Loucy (cell line): ENCODE results near the gene AFF3.

Experiments used
- H2AFZ ChIP-seq: fragments of 200-600 bp; sonication (generic); 2 replicates; pipeline ENCODE4 v1.6.0; 2016; ENCODE audit warnings: antibody characterized with exemption, mild to moderate bottlenecking, low read length, moderate library complexity
- H3F3A ChIP-seq: fragments of 200-600 bp; 2 replicates; pipeline ENCODE4 v1.6.0; 2016; ENCODE audit warnings: antibody characterized with exemption, low read depth, mild to moderate bottlenecking
- H3K27me3 ChIP-seq: fragments of 200-600 bp; sonication (generic); 2 replicates; pipeline ENCODE4 v1.6.1; 2014; ENCODE audit warnings: low read length, mild to moderate bottlenecking; ENCODE audit not compliant: insufficient read depth, poor library complexity, severe bottlenecking
- H3K36me3 ChIP-seq: fragments of 200-600 bp; sonication (generic); 2 replicates; pipeline ENCODE4 v1.6.1; 2016; ENCODE audit warnings: low read length; ENCODE audit not compliant: insufficient read depth
- H3K4me1 ChIP-seq: fragments of 200-600 bp; sonication (generic); 2 replicates; pipeline ENCODE4 v1.5.1; 2014; ENCODE audit warnings: low read length, mild to moderate bottlenecking; ENCODE audit not compliant: insufficient read depth, poor library complexity, severe bottlenecking
- H3K4me2 ChIP-seq: fragments of 200-600 bp; sonication (generic); 2 replicates; pipeline ENCODE4 v1.6.0; 2014; ENCODE audit warnings: antibody characterized with exemption, low read length, low read depth, mild to moderate bottlenecking; ENCODE audit not compliant: poor library complexity, severe bottlenecking
- H3K4me3 ChIP-seq: fragments of 200-600 bp; sonication (generic); 2 replicates; pipeline ENCODE4 v1.5.1; 2014; ENCODE audit warnings: low read length, mild to moderate bottlenecking, mixed read lengths; ENCODE audit not compliant: poor library complexity, severe bottlenecking
- H3K79me2 ChIP-seq: fragments of 200-600 bp; sonication (generic); 2 replicates; pipeline ENCODE4 v1.6.1; 2014; ENCODE audit warnings: low read length; ENCODE audit not compliant: insufficient read depth
- H3K9ac ChIP-seq: fragments of 200-600 bp; sonication (generic); 2 replicates; pipeline ENCODE4 v1.6.0; 2014; ENCODE audit warnings: mild to moderate bottlenecking, low read depth, low read length, moderate library complexity; ENCODE audit not compliant: poor library complexity, severe bottlenecking
- H3K9me2 ChIP-seq: fragments of 200-600 bp; sonication (generic); replicated peaks from 2 replicates; pipeline ENCODE4 v1.6.1; 2016; ENCODE audit warnings: low read depth, low read length, mixed read lengths
- H3K9me3 ChIP-seq: fragments of 200-600 bp; sonication (generic); 2 replicates; pipeline ENCODE4 v1.6.1; 2014; ENCODE audit warnings: mild to moderate bottlenecking, antibody characterized with exemption, low read length, low read depth; ENCODE audit not compliant: insufficient read depth
- H4K20me1 ChIP-seq: fragments of 200-600 bp; sonication (generic); 2 replicates; pipeline ENCODE4 v1.6.0; 2014; ENCODE audit warnings: antibody characterized with exemption, low read length, mild to moderate bottlenecking; ENCODE audit not compliant: insufficient read depth, poor library complexity, severe bottlenecking
- EZH2phosphoT487 ChIP-seq: fragments of 200-600 bp; IDR thresholded peaks from 2 replicates; pipeline ENCODE4 v1.6.1; 2018; ENCODE audit warnings: antibody characterized with exemption, mild to moderate bottlenecking, moderate library complexity, borderline replicate concordance
- TF ChIP-seq, protein P1 (sequence below): fragments of 200-600 bp; sonication (generic); conservative IDR thresholded peaks from 2 replicates; pipeline ENCODE4 v1.5.1; 2014; ENCODE audit warnings: mild to moderate bottlenecking, antibody characterized with exemption, low read length

The AFF3 gene

DNA sequence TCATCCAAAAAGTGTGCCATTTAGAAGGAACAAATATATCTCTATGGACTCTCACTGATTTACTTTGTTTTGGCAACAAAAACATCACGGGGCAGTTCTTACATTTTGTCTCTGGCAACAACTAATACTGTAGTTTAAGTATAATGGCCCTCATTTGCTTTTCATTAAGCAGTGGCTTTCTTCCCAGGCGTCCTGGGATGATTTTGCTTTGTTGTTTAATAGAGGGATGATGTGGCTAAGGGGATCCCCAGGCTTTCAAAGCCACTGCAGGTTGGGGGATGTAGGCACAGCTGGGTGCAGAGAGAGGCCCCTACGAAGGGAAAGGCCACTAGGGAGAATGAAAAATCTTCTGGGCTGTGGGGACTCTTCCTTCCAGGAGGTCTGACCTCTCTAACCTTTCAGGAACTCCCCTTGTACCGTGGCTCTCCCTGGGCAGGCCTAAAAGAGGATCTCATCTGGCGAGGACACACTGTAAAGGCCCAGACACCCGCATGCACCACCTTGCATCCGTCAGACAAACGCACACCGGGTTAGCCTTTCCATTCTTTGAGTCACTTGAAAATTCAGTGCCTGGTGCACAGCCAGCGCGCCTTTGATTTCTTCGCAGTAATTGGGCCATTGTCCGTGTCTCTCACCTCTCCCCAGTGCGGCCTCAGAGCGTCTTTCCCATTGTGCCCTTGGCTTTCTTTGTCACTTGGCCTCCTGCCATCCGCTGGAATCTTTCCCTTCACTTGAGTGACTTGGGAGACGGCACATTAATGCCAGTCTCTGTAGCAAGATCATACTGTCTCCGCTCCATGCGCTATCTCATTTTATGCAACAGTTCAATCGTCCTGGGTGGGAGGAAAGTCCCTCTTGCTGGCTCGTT, 40.3 kb upstream of the AFF3 start:
- no peaks in the 10 kb centered on the region for H3K4me1 ChIP-seq
- H4K20me1 ChIP-seq: no peaks in the 10 kb centered on the region
- no peaks in the 10 kb centered on the region for H3K27me3 ChIP-seq
- H3K79me2 ChIP-seq: no peaks in the 10 kb centered on the region
- TF ChIP-seq EZH2phosphoT487: no peak
- TF ChIP-seq, protein P1, sequence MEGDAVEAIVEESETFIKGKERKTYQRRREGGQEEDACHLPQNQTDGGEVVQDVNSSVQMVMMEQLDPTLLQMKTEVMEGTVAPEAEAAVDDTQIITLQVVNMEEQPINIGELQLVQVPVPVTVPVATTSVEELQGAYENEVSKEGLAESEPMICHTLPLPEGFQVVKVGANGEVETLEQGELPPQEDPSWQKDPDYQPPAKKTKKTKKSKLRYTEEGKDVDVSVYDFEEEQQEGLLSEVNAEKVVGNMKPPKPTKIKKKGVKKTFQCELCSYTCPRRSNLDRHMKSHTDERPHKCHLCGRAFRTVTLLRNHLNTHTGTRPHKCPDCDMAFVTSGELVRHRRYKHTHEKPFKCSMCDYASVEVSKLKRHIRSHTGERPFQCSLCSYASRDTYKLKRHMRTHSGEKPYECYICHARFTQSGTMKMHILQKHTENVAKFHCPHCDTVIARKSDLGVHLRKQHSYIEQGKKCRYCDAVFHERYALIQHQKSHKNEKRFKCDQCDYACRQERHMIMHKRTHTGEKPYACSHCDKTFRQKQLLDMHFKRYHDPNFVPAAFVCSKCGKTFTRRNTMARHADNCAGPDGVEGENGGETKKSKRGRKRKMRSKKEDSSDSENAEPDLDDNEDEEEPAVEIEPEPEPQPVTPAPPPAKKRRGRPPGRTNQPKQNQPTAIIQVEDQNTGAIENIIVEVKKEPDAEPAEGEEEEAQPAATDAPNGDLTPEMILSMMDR: no peak
- H3K4me2 ChIP-seq: no peak overlapping the region
- H3K9me2 ChIP-seq: no peaks in the 10 kb centered on the region
- H2AFZ ChIP-seq: no peak overlapping the region
- H3K9ac ChIP-seq: no peak overlapping the region
- no peaks in the 10 kb centered on the region for H3K9me3 ChIP-seq
- H3F3A ChIP-seq: no peaks in the 10 kb centered on the region
- H3K36me3 ChIP-seq: no peaks in the 10 kb centered on the region
- H3K4me3 ChIP-seq: no peak overlapping the region

DNA sequence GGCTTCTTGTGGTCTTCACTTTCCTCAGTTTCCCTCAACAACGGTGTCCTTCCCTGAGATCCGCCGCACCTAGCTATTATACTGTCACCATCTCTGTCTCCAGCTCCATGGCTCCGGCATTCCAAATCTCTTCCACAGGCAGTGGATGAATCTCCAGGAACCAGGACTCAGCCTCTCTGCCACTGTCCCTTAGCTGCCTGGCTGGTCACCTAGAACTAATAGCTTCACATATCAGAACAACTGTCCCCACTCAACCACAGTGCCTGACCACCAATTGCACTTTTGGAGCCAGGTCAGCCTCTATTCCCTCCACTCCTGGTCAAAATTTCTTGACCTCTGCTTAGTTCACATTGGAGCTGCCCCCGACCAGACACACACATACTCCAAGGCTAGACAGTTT, 38.1 kb upstream of the AFF3 start:
- Histone ChIP-seq H3K36me3 (no peaks in the 10 kb centered on the region), H3K9ac (no peak overlapping the region), H3K27me3 (no peaks in the 10 kb centered on the region), H3K9me3 (no peaks in the 10 kb centered on the region), H3K9me2 (no peaks in the 10 kb centered on the region), H2AFZ (no peak overlapping the region), H3K4me2 (no peak overlapping the region), H4K20me1 (no peaks in the 10 kb centered on the region), H3K4me3 (no peak overlapping the region), H3F3A (no peaks in the 10 kb centered on the region), H3K79me2 (no peaks in the 10 kb centered on the region), H3K4me1 (no peaks in the 10 kb centered on the region)
- no peak for TF ChIP-seq EZH2phosphoT487
- TF ChIP-seq, protein P1: no peak

DNA sequence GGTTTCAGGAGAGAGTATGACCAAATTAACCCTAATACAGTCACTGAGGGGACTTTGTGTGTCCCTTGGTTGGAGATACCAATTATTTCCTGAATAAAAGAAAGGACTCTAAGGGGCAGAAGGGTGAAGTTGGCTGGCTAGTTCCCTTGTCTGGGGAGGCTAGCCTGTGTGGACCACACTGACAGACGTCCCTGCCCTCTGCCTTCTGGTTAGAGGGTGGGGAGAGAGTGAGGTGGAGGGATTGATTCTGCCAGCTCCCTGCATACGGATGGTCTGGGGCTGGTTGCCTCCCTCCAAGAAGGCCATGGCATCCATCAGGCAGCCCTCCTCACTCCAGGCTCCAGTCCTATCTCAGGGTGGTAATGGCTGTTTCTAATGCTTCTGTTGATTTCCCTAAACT, 37.4 kb upstream of the AFF3 start:
- H3F3A ChIP-seq: no peaks in the 10 kb centered on the region
- no peaks in the 10 kb centered on the region for H3K27me3 ChIP-seq
- TF ChIP-seq, protein P1: no peak
- no peak for TF ChIP-seq EZH2phosphoT487
- H4K20me1 ChIP-seq: no peaks in the 10 kb centered on the region
- H3K4me3 ChIP-seq: no peak overlapping the region
- no peak overlapping the region for H3K4me2 ChIP-seq
- H3K9me3 ChIP-seq: no peaks in the 10 kb centered on the region
- H3K79me2 ChIP-seq: no peaks in the 10 kb centered on the region
- H3K4me1 ChIP-seq: no peaks in the 10 kb centered on the region
- H3K9ac ChIP-seq: no peak overlapping the region
- H2AFZ ChIP-seq: no peak overlapping the region
- H3K36me3 ChIP-seq: no peaks in the 10 kb centered on the region
- no peaks in the 10 kb centered on the region for H3K9me2 ChIP-seq
